Body of pancreas (tissue), 4 donors: ENCODE measurements around the gene KCNMB2.

Experiments
- POLR2A ChIP-seq, 3 donors: fragments of 450-650 bp; IDR thresholded peaks; one replicate each; pipeline ENCODE4 v1.6.1; 2016; ENCODE audit warnings: antibody characterized with exemption in 3 of 3, mild to moderate bottlenecking in 2 of 3
- TF ChIP-seq, protein P1 (sequence below), 7 experiments: fragments of 450-650 bp in 4 of 7; fragments of 200-600 bp in 3 of 7; sonication (generic) in 3 of 7; IDR thresholded peaks; one replicate each; pipeline ENCODE4 v1.5.1; 2016 to 2019; ENCODE audit warnings: antibody characterized with exemption in 7 of 7

DNA sequence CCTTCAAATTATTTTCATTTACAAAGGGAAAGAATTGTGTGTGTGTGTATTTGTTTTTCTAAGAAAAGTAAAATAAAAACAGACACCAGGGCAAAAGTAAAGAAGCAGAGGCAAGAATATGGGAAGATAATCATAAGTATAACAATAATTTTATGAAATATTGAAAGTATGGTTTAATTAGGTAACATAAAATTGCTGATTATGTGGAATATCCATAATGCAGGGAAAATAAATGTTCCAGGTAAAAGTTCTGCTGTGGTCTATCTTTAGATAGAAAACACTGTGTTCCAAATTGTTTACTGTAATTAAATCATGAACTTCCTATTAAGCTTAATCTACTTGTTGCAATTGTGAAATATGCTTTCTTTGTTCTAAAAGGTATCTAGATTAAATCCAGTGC, 25.7 kb upstream of the KCNMB2 start:
- TF ChIP-seq, protein P1, sequence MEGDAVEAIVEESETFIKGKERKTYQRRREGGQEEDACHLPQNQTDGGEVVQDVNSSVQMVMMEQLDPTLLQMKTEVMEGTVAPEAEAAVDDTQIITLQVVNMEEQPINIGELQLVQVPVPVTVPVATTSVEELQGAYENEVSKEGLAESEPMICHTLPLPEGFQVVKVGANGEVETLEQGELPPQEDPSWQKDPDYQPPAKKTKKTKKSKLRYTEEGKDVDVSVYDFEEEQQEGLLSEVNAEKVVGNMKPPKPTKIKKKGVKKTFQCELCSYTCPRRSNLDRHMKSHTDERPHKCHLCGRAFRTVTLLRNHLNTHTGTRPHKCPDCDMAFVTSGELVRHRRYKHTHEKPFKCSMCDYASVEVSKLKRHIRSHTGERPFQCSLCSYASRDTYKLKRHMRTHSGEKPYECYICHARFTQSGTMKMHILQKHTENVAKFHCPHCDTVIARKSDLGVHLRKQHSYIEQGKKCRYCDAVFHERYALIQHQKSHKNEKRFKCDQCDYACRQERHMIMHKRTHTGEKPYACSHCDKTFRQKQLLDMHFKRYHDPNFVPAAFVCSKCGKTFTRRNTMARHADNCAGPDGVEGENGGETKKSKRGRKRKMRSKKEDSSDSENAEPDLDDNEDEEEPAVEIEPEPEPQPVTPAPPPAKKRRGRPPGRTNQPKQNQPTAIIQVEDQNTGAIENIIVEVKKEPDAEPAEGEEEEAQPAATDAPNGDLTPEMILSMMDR (IDR thresholded peaks at IDR 0.05): no peak
- TF ChIP-seq POLR2A (IDR thresholded peaks at IDR 0.05): no peak
